ENCODE results near the gene SLC7A1. TPM values are rescaled to one million over a fixed set of nuclear protein-coding genes. Genes with fewer than 3 reads are reported as not detected.

The SLC7A1 gene
- total RNA-seq, 1 donor from 2014 or later = 34.6 TPM

DNA sequence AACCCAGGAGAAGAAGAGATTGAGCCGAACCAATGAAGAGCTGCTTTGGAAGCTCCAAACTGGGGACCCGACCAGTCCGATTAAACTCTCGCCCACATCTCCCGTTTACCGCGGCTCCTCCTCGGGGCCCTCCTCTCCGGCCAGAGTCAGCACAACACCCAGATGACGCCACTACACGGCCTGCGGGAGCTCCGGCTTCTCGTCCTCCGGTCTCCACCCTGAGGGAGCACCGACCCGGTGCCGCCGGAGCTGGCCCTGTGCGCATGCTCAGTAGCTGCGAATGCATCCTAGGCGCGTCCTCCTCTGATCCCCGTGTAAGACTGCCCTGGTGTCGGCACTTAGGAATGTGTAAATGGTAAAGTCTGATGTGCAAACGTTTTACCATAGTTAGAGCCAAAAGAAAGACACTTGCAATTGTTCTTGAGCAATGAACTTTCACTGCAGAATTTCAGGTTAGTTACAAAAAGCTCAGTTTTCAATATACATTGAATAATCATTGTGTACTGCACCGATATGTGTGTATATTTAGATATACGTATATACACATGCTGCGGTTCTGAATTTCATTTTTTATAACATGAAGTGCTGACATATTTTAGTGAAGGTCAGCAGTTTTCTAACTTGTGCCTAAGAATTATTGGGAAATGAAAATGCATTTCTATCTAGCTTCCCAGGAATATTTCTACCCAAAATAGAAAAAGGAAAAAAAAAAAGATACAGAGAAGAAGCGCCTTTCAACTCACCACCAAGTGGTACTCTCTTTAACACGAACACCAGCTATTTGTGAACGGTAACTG, 92.2 kb downstream of the SLC7A1 start:
- ATAC-seq (peak; percentile 57), DNase-seq (ENCODE audit: low spot score) (no peak)
- intact Hi-C loops (cut with DNase I) = no loop called here

DNA sequence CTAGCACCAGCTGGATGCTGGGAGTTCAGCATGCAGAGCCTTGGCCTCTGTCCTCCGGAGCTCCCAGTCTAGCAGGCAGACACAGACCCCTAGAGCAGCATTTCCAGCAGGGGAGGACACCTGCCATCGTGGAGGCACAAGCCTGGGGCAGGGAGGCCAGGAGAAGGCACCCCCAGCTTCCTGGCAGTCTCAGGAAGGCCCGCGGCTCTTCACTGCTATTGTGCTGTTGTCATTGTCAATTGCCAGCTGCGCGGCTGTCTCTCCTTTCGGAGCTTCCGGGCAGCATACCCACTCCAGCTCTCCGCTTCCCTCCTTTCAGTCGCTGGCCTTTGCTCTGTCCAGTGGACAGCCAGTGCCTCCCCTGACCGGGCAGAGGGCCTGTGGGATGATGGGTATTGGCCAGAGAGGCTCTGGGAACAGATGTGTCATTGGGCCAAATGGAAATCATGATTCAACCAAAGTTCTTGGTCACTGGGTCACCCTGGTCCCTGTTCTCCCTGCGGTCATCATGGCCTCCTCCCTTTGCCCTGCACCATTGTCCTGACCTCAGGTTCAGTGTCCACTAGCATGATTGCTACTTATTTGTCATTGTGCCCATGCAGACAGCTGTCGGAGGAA, 93.0 kb downstream of the SLC7A1 start:
- DNase-seq (ENCODE audit: low spot score) = no peak
- no peak for ATAC-seq
- intact Hi-C loops (cut with DNase I) = no loop called here

DNA sequence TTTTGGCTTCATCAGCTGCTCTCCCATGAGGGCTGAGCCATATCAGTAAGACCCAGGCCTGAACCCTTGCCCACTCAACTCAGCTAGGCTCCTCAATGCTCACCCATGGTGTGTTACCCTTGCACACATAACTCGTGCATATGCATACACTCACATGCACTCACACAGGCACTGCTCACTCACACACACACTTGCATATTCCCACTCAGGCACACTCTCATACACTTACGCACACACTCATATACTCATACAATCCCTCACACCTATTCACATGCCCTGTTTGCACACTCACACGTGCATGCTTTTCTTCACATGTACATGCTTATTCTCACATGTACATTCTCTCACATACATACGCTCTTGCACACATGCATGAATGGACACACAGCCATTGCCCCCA, 93.8 kb downstream of the SLC7A1 start:
- ATAC-seq = no peak
- no peak for DNase-seq (ENCODE audit: low spot score)
- intact Hi-C loops (cut with DNase I) = no loop called here

DNA sequence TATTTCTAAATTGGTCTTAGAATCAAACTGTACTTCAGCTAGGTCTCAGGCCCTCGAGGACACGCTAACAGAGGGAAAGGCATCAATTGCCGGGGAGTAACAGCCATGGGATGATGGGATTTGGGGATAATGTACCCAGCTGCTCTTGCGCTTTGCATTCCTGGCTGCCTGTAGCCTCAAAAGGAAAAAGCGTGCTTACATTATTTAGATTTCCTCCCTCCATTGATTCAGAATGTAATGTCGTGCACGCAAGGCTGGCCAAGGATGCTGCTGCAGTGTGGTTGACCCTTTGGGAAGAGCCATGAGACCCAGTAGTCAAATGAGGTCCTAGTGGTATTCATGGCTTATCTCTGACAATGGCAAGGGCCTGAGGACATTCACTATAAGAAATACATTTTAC, 95.1 kb downstream of the SLC7A1 start:
- intact Hi-C loops (cut with DNase I) = no loop called here
- no peak for DNase-seq (ENCODE audit: low spot score)
- no peak for ATAC-seq

DNA sequence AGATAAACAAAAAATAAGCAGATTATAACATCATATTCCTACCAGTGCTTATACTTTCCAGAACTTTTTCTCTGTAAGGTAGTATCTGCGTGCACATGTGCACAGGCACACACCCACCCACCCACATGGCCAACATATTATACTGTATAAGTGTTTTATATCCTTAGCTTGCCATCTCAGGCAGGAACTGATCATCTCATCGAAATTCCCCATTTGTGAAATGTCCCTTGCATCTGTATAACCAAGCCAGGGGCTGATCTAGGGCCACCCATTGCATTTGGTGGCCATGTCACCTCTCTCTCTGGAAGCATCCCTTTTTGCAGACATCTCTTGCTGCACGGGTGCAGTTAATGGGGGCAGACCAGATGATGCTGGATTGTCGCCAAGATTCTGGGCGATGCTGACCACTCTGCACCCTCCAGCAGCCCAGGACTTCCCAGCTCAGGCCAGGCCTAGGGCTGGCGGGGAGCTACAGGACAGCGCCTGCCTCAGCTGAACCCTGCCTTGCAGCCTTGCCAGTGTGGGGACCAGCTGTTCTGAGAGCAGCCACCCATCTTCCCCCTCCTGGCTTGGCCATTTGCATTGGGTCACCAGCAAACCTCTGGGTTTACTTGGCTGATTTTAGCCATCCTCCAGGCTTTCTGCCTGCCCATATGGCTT, 95.9 kb downstream of the SLC7A1 start:
- DNase-seq (ENCODE audit: low spot score) = no peak
- ATAC-seq = no peak
- intact Hi-C loops (cut with DNase I) = no loop called here

DNA sequence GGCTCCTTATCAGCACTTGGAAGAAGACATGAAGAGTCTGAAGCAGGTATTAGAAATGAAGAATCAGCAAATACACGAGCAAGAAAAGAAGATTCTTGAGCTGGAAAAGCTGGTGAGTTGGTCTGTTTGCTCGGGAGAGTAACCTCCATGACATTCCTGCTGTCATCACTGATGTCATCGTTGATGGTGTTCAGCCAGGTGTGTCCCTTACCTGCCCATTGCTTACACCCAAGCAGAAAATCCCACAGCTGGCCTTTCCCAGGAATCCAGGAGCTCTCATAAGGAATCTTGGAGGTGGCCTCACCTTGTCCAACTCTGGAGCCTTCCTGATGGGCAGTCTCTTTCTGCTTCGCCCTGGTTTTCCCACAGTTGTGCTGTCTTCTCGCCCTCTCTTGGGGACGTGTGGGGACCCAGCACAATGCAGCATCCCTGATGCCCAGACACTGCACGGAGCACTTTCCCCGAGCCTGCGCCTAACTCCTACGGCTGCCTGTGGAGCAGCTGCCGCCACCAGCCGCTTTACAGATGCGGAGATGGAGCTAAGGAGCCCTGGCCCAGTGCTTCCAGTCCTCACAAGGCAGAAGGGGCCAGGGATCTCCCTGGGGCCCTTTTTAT, 97.0 kb downstream of the SLC7A1 start:
- intact Hi-C loops (cut with DNase I) = no loop called here
- no peak for DNase-seq (ENCODE audit: low spot score)
- no peak for ATAC-seq

DNA sequence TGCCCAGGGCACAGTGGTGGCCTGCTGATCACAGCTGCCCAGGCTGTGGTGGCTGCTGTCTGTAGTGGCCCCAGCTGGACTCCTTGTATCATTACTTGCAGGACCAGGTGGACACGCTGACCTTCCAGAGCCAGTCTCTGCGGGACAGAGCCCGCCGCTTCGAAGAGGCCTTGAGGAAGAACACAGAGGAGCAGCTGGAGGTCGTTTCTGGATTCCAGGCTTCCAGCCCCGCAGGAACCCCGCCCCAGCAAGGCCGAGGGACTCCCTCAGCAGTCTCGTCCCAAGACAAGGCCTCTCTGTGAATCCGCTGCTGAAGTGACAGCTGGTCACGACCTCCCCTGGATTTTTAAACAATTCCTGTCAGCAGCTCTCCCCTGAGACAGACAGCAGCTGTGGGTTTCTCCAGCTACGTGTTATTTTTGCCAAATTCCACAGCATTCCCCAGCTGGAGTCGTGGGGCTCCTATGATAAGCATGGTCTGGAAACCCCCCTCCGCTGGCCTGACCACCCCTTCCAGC, 98.3 kb downstream of the SLC7A1 start:
- peak; percentile 87 for ATAC-seq
- intact Hi-C loops (cut with DNase I) = no loop called here
- DNase-seq (ENCODE audit: low spot score) = no peak

DNA sequence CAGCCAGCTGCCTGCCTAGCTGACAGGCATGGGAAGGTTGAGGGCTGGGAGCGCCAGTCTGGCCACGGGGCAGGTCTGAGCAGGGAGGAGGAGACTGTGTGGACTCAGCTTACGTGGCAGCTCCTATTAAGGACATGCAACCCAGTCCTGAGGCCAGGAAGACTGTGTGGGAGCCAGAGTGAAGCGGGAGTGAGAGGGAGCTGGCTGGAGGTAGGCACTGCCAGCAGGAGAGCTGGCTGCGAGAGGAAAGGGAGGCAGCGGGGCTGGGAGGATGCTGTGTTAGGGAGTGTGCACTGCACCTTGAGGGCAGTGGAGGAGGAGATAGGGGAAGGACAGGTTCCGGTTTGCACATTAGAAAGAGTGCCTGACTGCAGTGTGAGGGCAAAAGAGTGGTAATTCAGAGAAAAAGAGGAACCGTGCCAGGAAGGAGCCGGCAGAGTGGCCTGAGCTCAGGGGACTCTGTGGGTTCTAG, 99.2 kb downstream of the SLC7A1 start:
- intact Hi-C loops (cut with DNase I) = no loop called here
- no peak for DNase-seq (ENCODE audit: low spot score)
- peak; percentile 24 for ATAC-seq

DNA sequence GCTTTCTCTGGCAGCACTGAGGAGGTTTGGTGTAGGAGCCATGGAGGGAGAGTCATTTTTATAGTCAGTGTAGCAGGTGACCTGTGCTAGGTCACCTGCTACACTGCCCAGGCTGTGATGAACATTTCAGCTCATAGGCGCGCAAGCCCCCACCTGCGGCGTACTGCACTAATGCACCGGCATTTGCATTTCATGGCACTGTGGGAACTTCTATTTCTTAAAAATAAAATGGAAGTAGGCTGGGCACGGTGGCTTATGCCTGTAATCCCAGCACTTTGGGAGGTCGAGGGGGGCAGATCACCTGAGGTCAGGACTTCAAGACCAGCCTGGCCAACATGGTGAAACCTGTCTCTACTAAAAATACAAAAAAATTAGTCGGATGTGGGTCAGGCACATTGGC, 101.0 kb downstream of the SLC7A1 start:
- intact Hi-C loops (cut with DNase I) = no loop called here
- no peak for DNase-seq (ENCODE audit: low spot score)
- no peak for ATAC-seq

DNA sequence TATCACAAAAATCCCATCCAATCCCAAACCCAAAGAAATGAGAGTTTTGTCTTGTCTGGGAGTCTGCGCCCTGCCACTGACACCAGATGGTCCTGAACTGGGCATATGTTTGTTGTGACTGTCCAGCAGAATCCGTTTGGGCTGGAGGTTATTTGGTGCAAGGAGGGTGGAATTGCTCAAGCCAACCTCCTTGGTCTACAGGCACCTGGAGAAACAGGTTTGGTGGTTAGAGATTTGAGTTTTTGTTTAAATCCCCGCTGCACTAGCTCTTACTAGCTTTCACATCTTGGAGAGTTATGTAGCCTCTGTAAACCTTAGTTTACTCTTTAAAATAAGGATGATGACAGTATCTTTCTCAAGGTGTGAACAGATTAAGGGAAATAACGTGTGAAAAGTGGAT, 101.7 kb downstream of the SLC7A1 start:
- no peak for ATAC-seq
- intact Hi-C loops (cut with DNase I) = no loop called here
- no peak for DNase-seq (ENCODE audit: low spot score)

DNA sequence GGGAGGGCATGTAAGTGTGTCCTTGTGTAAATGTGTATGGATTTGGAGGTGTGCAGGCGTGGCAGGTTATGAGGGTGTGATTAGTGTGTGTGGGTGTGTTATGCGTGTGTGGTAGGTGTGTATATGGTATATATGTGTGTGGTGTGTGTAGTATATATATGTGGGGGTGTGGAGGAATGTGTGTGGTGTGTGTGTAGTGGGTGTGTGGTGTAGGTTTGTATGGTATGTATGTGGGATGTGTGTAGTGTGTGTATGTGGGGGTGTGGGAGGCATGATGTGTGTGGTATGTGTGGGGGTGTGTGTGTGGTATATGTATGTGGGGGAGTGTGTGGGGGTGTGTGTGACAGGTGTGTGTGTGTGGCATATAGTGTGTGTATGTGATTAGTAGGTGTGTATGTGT, 104.2 kb downstream of the SLC7A1 start:
- DNase-seq (ENCODE audit: low spot score) (no peak), ATAC-seq (no peak)
- intact Hi-C loops (cut with DNase I) = no loop called here

DNA sequence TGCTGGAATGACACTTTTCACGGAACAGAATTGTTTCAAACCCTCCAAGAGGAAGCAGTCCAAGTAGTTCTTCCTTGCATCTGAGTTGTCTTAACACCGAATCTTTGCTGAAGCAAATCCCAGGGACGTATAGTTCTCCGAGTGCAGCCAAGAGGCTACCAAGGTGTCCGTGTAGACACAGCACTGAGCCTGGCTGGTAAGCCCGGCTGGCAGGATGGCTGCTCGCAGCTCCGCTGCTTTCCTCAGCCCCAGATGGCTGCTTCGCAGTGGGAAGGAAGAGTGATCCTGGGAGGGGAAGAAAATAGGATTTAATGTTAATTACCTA, 105.0 kb downstream of the SLC7A1 start:
- ATAC-seq (no peak), DNase-seq (ENCODE audit: low spot score) (no peak)
- intact Hi-C loops (cut with DNase I) = no loop called here

DNA sequence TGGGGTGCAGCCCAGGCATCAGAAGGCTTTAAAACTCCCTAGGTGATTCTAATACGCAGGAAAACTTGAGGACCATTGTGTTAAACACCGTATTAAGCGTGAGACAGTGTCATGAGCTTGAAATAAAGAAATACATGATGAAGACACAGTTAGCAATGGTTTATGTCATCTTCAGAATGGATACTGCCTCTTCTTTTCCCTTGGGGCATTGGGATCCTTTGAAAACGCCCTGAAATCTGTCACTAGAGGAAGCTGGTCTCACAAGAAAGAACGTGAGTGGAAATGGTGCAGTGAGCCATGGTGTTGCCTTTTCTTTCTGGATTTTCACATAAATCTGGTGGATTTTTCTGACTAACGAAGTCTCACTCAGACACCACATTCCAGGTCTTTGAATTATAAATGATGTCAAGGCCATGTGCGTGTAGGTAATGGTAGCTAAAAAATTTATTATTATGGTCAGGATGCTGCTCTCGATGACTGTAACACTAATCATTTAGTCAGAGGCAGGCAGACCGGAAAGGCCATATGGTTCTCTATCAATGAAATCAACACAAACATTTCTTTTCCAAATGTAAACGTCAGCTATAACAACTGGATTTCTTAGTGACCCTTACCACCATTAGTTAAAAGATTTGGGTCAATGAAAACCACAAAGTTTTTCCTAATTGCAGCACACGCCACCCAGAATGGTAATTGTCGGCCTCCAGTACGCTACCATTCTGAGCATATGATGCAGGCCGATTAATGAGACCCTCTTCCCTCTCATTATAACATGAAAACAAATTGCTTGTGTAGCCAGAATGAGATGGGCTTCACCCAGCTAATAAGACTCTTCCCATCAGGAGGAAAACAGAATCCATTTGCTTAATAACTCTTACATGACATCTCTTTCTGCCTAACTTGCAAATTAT, 105.6 kb downstream of the SLC7A1 start:
- DNase-seq (ENCODE audit: low spot score) = no peak

DNA sequence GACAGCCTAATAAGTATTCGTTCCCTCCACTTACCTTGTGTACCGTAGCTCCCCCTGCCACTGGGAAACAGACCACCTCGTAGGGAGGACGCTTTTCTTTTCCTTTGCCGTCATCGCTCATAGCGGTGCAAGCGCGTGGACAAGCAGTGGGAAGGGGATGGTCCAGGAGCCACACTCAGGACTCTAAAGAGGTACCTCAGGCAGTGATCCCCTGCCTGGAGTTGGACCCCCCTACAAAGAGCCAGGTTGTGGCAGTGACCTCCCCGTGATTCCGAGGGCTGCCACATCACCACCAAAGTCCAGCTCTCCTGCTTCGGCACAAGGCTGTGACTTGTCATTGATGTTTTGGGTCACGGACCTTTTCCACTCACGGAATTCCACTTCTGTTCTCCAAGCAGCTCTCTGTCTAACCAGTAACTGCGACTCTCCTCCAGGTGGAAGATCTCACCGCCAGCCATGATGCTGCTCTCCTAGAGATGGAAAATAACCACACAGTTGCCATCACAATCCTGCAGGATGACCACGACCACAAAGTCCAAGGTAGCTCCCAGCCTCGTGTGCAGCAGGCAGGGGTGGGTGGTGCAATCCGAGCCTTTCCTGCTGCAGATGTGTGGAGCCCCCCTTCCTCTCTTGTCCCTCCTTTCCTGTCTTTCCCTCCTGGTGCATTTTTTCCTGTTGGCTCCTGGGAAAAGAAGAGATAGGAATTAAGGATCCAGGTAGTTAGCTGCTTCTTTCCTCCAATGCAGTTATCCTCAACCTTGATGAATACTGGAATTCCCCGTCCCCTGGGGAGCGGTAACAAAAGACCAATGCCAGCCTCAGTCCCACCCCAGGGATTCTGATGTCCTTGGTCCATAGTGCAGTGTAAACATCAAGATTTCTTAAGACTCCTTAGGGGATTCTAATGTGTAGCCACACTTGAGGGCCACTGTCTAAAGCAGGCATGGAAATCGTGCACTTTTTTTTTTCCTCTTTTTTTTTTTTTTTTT, 107.7 kb downstream of the SLC7A1 start:
- intact Hi-C loops (cut with DNase I) = no loop called here
- no peak for DNase-seq (ENCODE audit: low spot score)
- no peak for ATAC-seq

More for the DNA sequence above, 105.6 kb downstream of the SLC7A1 start:
- ATAC-seq = no peak
- intact Hi-C loops (cut with DNase I) = no loop called here

DNA sequence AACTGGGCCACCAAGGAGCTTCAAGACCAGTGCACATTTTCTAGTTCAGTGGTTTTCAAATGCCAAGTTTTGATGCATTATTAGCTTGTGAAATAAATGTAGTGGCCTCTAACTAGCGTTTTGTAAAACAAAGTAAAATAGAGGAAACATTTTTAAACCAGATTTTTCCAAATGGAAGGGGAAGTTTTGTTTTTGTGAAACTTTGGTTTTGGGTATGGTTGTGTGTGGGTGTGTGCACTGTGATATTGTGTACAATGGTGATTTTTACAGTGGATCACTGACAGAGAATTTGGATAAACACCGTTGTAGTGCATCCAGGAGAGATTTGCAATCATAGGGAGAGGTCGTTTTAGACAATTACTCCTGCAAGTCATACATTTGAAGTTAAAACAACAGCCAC, 108.9 kb downstream of the SLC7A1 start:
- no peak for ATAC-seq
- intact Hi-C loops (cut with DNase I) = no loop called here
- no peak for DNase-seq (ENCODE audit: low spot score)

DNA sequence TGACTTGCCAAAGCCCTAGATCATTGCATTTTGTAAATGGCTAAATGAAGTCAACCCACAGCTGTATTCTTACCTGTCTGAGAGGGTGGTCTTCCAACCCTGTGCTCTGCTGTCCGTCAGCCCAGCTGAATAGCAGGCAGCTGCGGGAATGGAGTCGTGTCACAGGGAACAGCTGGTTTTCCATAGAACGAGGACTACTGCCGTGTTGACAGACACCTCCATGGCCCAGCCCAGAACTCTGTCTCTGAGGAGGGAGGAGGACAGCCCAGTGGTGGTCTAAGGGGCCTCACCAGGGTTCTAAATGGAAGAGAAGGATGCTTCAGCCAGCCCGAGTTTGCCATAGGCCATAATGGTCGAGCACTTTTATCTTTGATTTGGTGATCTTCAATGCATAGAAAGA, 110.7 kb downstream of the SLC7A1 start:
- DNase-seq (ENCODE audit: low spot score) (no peak), ATAC-seq (no peak)
- intact Hi-C loops (cut with DNase I) = no loop called here

DNA sequence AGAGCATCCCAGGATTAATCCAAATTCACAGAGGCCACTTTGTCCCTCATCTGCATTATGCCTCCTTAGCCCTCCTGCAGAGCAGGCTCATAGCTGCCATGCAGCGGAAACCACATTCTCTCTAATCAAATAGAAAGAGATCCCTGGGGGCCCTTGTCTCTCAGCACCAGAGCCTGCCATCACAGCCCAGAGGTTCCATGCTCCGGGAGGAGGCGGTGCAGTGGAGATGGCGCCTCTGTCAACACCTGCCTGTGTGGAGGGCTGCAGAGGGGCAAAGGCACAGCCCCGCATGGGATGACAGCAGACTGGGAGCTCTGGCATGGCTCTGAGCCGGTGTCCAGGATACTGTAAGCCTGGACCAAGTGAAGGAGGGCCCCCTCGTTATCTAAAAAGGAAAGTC, 111.3 kb downstream of the SLC7A1 start:
- intact Hi-C loops (cut with DNase I) = no loop called here
- DNase-seq (ENCODE audit: low spot score) (no peak), ATAC-seq (no peak)

DNA sequence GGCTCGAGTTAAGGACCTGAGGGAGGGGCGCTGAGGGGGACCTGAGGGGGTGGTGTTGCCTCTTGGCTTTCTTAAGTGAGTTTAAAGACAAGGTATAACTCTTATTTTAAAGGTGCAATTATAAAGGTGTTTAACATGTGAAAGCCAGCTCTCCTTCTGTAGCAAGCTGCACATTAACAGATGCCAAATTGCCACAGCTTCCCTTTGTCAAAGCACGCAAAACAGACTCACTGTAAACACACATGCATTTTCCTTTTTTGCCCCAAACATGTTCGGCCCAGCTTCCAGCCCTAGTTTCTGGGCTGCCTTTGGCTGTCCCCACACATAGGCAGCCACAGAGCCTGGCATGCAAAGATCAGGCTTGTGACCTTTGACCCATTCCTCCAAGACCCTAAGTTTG, 111.9 kb downstream of the SLC7A1 start:
- DNase-seq (ENCODE audit: low spot score) (no peak), ATAC-seq (no peak)
- intact Hi-C loops (cut with DNase I) = no loop called here
